Activated T-cell treated with anti-CD3 and anti-CD28 coated beads, Interleukin-2, amount 50 U/mL, for 48 hours (primary cell): ENCODE measurements around the gene ENTHD1.

Source experiments
- DNase-seq, 2 experiments: peaks; one replicate each; pipeline ENCODE4 v3.0.0-alpha.2; 2020

ENTHD1 gene

GRCh38 chr22:39710380-39711150, 183.0 kb downstream of the ENTHD1 start:
- no peak for DNase-seq

- no peak for DNase-seq
Observed at GRCh38 chr22:39707816-39708215, 185.7 kb downstream of the ENTHD1 start.

GRCh38 chr22:39707351-39707750, 186.2 kb downstream of the ENTHD1 start:
- DNase-seq = no peak

GRCh38 chr22:39706376-39707140, 187.0 kb downstream of the ENTHD1 start:
- no peak for DNase-seq

- no peak for DNase-seq
Observed at GRCh38 chr22:39705386-39705785, 188.2 kb downstream of the ENTHD1 start.

GRCh38 chr22:39703928-39704639, 189.5 kb downstream of the ENTHD1 start:
- no peak for DNase-seq

GRCh38 chr22:39703091-39703490, 190.5 kb downstream of the ENTHD1 start:
- DNase-seq = no peak

GRCh38 chr22:39700565-39700964, 193.0 kb downstream of the ENTHD1 start:
- DNase-seq = no peak

GRCh38 chr22:39699631-39700360, 193.8 kb downstream of the ENTHD1 start:
- DNase-seq = no peak

GRCh38 chr22:39697790-39698430, 195.7 kb downstream of the ENTHD1 start:
- no peak for DNase-seq

GRCh38 chr22:39693943-39694500, 199.5 kb downstream of the ENTHD1 start:
- no peak for DNase-seq
